Keratinocyte (primary cell): Measurements from ENCODE around the gene DRD3.

Experiments
- EZH2 ChIP-seq: IDR thresholded peaks from one replicate; pipeline ENCODE4 v1.6.1; 2012; ENCODE audit warnings: inconsistent platforms, mild to moderate bottlenecking, low read length, moderate library complexity
- TF ChIP-seq, protein P1 (sequence below), 3 experiments: IDR thresholded peaks in 1 of 3; conservative IDR thresholded peaks in 1 of 3; optimal IDR thresholded peaks in 1 of 3; 2 replicates in 2 of 3; 3 replicates in 1 of 3; pipeline versions ENCODE3 to v1.5.1; 2011; ENCODE audit warnings: low read length in 3 of 3, mild to moderate bottlenecking in 3 of 3, moderate library complexity in 2 of 3, control low read depth in 1 of 3, inconsistent platforms in 1 of 3; ENCODE audit not compliant: insufficient read depth in 2 of 3; ENCODE audit errors: extremely low read depth in 1 of 3

DNA sequence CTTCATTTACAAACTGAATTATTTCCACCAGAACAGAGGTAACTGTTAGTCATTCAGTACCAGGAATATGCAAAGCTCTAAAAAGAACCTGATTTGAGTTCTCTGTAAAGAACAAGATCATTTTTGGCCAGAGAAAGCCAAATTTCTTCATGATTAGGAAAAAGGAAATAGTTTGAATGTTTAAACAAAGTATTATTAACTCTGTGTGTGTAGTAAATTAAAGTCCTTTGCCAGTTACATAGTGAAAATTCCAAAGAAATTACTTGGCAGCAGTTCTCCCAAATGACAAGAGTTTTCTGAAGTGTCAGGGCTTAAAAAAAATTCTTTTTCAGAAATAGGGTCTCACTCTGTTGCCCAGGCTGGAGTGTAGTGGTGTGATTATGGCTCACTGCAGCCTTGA is 97.8 kb downstream of the DRD3 start:
- TF ChIP-seq, protein P1, sequence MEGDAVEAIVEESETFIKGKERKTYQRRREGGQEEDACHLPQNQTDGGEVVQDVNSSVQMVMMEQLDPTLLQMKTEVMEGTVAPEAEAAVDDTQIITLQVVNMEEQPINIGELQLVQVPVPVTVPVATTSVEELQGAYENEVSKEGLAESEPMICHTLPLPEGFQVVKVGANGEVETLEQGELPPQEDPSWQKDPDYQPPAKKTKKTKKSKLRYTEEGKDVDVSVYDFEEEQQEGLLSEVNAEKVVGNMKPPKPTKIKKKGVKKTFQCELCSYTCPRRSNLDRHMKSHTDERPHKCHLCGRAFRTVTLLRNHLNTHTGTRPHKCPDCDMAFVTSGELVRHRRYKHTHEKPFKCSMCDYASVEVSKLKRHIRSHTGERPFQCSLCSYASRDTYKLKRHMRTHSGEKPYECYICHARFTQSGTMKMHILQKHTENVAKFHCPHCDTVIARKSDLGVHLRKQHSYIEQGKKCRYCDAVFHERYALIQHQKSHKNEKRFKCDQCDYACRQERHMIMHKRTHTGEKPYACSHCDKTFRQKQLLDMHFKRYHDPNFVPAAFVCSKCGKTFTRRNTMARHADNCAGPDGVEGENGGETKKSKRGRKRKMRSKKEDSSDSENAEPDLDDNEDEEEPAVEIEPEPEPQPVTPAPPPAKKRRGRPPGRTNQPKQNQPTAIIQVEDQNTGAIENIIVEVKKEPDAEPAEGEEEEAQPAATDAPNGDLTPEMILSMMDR (optimal IDR thresholded peaks at IDR 0.05 in 1 of 3, IDR thresholded peaks at IDR 0.05 in 1 of 3, conservative IDR thresholded peaks at IDR 0.05 in 1 of 3; ENCODE audit: extremely low read depth in 1 of 3, insufficient read depth in 2 of 3, low read length in 3 of 3), result no peak
- TF ChIP-seq EZH2, result no peak
